HG03354 (cell line): ENCODE data around the gene FAIM2.

Experiments used
- ATAC-seq: cut with Tn5 transposase; IDR thresholded peaks from one replicate; pipeline ENCODE4 v1.9.1; 2021; ENCODE audit warnings: mild to moderate bottlenecking; ENCODE audit not compliant: unreplicated experiment, poor library complexity, severe bottlenecking

Gene FAIM2

DNA sequence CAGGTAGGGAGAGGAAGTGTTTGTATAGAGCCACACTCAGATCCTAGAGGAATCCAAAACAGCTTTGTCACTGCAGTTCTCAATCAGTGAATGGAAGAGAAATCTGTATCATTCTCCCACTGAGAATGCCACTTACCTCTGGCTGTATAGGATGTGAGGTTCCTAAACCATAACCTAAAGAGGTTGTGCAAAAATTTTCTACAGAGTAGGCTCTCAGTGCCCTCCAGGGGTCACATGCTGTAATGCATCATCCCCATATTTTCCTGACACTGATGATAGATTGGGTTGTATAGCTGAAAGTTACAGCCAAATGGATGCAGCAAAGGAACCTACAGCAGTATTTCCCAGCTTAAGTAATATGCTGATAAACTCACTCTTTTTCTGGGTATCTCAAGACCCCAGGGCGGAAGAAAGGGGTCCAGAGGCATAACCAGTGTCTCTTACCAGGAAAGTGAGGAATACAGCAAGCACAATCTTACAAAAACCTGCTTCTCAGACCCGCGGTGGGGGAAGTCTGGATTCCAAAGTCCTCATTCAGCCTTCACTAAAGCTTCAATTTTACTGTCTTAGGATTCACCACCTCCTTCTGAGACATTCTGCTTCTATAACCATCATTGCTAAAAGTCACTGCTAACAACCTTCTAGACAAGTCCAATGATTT is 64.6 kb downstream of the FAIM2 start:
- no peak for ATAC-seq

DNA sequence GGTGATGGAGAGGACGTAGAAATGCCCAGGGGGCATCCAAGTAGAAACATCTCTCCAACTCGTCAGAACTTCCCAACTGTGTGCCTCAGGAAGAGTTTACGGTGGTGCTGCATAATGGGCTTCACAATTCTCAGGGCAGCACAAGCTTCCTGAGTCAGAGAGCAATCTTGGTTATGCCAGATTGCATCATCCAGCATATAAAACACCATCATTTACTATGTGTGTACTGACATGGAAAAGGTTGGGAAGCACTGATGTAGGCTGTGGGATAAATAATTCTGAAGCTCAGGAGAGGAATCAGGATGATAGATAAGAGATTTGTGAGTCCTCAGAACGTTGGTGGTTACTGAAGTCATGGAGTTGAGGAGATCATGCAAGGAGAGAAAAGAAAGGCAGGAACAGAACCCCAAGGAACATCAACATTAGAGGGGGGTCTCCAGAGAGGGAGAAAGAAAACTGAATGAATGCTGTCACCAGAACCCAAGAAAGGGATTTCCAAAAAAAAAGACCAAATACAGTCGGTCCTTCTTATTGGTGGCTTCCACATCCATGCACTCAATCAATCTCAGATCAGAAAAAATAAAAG is 70.8 kb downstream of the FAIM2 start:
- no peak for ATAC-seq

DNA sequence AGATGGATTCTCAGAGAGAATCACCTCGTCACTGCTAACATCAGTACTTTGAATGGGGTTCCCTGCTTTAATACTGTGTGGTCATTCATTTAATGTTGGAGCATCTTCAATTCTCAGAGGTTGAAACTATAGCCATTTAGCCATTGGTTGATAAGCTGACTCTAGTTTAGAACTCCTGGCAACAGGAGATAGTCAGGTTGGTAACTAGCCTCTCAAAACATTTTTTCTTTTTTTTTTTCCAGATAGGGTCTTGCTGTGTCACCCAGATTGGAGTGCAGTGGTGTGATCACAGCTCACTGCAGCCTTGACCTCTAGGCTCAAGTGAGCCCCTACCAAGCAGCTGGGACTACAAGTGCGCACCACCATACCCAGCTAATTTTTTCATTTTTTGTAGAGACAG is 72.0 kb downstream of the FAIM2 start:
- ATAC-seq, result no peak

DNA sequence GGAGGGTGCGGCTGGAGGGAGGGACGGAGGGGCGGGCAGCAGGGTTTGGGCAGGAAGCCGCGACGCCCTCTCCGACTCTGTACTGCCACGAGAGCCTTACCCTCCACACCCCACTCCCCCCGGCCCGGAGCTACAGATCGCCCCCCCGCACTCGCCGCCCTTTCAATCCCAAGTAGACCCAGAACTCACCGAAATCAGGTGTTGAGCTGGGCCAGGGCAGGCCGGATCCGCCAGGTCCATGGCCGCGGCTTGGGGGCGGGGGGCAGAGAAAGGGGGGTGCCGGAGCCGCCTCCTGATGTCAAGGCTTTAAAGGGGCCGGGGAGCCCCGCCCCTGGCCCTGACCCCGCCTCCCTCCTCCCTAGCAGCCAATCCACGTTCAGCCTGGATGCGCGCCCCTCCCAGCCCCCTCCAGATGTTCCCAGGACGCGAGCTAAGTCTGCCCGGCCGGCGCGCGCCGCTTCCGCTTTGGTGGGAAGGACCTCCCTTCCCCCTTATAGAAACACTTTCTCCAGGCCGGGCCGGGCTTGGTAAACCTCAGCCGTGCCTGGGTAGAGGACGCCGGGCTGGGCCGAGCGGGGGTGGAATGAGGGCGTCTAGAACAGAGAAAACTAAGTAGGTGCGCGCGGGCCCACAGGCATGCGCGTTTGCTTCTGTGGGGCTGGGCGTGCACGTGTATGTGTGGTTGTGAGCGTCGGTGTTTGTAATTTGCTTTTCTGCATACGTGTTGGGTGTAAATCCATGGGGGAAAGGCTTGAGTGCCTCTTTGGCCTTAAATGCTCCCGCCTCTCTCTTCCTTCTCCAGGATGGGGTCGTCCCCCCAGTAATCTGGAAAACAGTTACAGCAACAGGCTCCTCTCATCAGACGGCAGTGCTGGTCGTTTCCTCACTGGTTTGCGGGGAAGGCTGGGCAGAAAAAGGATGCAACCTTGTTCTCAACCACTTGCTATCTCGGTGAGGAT is 75.3 kb downstream of the FAIM2 start, which contains the start of gene NCKAP5L:
NCKAP5L (minus strand) TSS at position 281 of the 959 bp plus-strand sequence. CDS start 24,369 bp downstream, outside the sequence.
- ATAC-seq, result peak; percentile 87

DNA sequence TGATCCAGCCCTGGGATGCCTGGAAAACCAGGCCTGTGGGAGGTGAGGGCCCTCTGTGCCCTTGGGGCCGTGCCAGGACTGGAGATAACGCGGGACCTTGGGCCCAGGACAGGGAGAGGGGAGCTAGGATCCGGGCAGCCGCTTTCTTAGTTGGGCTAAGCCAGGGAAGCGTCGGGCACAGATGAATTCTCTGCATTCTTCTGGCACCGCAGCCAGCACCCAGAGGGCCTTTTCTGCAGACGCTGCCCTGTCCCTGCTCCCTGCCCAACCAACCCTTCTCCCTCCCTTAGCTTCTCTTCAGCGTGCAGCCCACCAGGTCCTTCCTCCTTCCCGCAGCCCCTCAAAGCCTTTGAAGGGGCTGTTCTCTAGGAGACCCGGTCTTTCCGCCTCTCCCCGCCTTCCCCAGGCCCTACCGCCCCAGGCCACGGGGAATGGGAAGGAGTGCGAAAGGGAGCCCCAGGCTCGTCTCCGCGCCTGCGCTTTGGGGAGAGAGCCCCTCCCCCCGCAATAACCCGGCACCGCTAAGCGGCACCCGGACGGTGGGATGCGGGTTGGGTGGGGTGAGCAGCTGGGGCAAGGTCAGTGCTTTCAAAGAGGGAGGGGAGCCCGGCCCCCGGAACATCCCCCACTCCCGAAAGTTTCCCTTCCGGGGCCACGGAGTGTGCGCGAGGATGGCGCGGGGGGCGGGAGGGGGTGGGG is 76.2 kb downstream of the FAIM2 start:
- peak; percentile 22 for ATAC-seq

DNA sequence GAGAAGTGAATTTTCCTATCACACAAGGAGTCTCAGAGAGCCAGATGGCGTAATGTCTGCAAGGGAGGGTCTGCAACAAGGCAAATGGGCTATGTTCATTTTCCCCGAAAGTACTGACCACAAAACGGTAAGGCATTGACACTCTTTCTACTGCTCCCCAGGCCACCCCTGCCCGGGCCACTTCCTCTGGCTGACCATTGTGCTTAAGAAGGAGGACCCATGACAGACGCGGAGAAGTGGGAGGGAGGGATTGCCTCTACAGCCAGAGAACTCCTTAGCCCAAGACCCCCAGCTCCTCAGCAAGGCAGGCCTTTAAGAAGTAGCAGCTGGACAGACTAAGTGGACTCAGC is 76.7 kb downstream of the FAIM2 start:
- no peak for ATAC-seq

DNA sequence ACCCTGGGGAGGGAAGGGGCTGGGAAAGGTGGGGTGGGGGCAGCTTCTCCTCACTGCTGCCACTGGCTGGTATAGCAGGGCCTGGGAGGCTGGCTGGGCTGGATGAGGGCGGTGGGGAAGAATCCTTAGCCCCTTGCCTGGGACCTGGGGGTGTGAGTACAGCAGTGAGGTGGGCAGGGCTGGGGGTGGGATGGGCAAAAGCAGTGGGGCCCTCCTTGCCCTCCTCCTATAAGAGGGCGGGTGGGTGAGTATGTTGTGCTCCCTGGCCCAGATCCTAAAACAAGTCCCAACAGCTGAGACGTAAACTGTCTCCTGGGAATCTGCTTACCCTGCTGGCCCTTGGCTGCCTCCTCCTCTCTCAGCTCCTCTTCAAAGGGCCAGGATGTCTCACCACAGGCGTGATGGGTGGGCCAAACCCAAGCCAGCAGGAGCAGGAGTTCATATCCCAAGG is 77.7 kb downstream of the FAIM2 start:
- ATAC-seq, result no peak

DNA sequence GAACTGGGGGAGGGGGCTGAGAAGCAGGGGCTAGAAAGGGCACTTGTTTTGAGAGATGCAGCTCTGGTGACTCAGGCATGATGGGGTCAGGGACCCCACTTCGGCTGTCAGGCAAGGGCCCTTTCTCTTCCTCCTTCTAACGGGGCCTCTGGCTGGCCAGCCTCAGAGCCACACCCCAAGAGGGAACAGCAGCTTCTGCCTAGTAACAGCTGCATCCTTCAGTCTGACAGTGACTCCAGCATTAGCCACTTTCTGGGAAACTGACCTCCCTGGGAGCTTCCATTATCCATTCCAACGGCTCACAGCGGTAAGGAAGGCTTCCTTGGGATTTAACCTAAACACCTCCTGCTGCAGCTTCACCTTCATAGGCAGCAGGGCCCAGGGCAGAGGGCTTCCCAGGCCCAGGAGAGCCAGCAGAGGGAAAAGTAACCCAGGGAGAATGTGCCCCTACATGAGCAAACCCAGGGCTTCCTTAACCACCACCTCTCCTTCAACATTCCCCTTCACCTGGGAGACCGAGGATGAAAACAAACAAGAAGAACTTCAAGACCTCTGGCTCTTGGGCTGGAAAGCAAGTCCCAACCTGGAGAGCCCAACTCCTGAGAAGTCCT is 78.2 kb downstream of the FAIM2 start:
- ATAC-seq, result no peak

DNA sequence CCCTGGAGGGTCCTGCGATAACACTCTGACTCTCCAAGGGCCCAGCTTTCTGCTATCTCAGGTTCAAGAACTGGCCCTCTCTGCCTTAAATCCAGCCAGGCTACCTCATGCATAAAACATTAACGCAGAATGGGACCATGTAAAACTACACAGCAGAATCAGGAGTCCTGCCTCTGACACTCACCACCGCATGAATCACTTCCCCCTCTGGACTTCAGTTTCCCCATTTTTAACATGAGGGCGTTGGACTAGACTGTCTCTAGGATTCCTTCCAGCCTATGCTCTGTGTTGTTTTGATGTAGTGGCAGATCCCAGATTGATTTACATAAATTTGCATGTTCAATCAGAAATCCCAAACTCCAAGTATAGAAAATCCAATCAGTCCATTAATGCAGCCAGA is 78.8 kb downstream of the FAIM2 start:
- ATAC-seq, result no peak

DNA sequence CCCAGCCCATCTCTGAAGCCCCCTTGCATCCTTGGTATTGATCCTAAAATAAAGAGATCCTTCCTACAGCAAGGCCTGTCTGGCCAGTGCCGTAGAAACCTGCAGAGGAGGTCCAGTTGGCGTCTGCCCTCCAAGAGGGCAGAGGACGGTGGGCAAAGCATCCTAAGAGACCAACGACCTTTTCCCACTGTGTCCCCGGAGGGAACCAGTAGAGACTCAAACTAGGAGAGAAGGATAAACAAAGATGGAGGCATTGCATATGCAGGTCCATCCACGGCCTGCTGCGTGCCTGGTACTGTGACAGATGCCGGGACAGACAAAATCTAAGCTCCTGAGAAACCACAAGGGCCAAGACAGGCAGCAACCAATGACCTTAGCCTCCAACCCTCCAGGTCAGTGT is 79.3 kb downstream of the FAIM2 start:
- ATAC-seq, result no peak

DNA sequence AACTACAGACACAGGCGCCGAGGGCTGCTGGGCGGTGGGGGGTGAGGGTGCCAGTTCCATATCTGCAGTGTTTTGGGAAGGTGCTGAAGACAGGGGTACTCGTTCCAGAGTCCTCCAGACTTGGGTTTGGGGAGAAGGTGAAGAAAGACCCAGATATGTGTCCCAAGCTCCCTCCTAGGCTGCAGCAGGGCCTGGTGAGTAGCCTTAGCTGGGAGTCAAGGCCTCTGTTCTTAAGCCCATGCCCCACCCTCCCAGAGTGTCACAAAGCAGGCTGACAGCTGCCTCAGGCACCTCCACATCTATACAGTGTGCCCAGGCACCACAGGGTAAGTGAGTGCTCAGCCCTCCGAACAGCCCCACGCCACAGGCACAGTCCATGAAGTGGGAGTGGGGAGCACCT is 79.7 kb downstream of the FAIM2 start:
- ATAC-seq, result no peak

DNA sequence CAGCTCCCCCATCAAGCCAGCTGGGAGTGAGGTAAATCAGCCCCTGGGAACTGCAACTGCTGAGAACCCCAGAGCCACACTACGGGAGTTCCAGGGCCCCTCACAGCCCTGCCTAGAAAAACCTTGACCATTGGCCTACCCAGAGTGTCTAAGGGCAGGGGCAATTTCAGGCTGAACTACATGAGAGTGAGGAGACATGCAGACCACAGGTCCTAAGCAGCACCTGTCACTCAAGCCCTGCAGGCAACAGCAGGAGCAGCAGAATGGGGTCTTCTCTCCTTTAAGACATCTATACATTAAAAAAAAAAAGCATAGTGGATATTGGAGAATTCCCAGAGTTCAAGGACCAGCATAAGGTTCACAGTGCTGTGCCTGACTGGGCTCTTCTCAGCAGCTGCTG is 80.3 kb downstream of the FAIM2 start:
- no peak for ATAC-seq

DNA sequence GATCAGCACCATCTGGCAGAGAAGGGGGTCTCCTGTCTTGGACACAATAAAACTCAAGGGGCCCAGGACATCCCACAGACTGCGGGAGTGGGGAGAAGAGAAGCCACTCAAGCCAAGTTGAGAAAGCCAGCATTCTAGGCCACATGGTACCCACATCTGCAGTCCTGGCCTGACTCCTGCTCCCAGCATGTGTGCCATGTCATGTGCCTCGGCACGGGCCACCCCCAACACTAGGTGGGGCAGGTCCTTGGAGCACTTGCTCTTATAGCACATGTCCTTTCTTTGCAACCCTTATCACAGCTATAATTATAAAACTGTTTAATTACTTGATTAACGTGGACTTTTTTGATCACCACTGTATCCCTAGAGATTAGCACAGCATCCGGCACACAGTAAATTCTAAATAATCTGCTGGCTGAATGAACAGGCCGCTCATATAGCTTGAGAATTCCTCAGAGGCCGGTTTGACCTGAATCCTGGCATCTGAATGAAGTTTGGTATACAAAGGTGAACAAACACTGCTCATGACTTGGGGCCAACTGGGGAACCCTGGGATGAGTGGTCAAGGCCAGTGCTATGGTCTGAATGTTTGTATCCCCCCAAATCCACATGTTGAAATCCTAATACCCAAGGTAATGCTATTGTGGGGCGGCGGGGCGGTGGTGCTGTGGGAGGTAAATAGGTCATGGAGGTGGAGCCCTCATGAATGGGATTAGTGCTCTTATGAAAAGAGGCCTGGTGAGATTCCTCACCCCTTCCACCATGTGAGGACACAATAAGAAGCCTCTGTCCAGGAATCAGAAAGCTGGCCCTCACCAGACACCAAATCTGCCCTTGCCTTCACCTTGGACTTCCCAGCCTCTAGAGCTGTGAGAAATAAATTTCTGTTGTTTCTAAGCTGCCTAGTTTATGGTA is 82.1 kb downstream of the FAIM2 start:
- no peak for ATAC-seq

DNA sequence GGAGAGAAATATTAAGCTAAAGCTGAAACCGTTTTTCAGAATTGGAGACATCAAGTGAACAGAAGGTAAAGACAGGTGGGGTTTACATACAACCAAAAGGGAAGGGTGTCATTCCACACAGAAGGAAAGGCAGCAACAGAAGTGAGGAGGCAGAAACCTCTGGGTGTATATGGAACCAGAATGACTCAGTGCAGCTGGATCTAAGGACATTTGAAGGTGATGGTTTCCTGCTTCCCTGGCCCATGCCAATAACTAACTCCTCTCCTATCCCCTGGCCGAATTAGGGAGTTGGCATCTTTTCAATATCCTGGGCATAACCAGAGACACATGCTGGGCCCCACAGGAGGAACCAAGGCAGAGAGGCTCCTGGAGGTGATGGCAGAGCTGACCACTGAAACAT is 83.9 kb downstream of the FAIM2 start:
- ATAC-seq, result no peak

DNA sequence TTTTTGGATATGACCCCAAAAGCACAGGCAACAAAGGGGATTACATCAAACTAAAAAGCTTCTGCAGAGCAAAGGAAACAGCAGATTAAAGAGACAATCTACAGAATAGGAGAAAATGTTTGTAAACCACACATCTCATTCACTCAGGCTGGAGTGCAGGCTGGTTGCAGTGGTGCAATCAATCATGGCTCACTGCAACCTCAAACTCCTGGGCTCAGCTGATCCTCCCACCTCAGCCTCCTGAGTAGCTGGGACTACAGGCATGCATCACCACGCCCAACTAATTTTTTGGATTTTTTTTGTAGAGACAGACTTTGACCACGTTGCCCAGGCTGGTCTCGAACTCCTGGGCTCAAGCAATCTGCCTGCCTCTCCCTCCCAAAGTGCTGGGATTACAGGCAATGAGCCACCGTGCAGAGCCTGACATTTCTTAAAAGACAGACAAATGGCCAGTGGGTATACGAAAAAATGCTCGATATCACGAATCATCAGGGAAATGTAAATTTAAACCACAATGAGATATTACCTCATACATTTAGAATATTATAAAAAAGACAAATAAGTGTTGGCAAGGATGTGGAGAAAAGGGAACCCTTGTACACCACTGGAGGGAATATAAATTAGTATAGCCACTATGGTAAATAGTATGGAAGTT is 85.3 kb downstream of the FAIM2 start:
- no peak for ATAC-seq
